Small intestine (tissue), 7 donors: ENCODE data around the gene RABGAP1. TPM values are rescaled to one million over a fixed set of nuclear protein-coding genes. Genes with fewer than 3 reads are reported as not detected.

Experiments used
- DNase-seq, 2 donors: peaks; one replicate each; pipeline versions ENCODE4 v3.0.0 to v3.0.0-alpha.2; 2013
- FAIRE-seq: peaks from 2 replicates; lab custom pipeline; 2012; peaks lifted over from hg19 to GRCh38; lab: Jason Lieb, UNC
- H3K27ac ChIP-seq, 3 donors: one replicate each; pipeline ENCODE4 v1.5.1; 2013; ENCODE audit warnings: low read length in 2 of 3, mild to moderate bottlenecking in 2 of 3, control low read depth in 1 of 3, inconsistent platforms in 1 of 3, low read depth in 1 of 3, moderate library complexity in 1 of 3
- H3K27me3 ChIP-seq, 3 donors: one replicate each; pipeline ENCODE4 v1.6.1; 2013; ENCODE audit warnings: low read length in 3 of 3, inconsistent platforms in 1 of 3; ENCODE audit not compliant: control insufficient read depth in 3 of 3, insufficient read depth in 3 of 3
- H3K36me3 ChIP-seq, 3 donors: one replicate each; pipeline ENCODE4 v1.6.1; 2013; ENCODE audit warnings: low read length in 3 of 3, inconsistent platforms in 1 of 3, low read depth in 1 of 3, mild to moderate bottlenecking in 1 of 3, moderate library complexity in 1 of 3; ENCODE audit not compliant: control insufficient read depth in 3 of 3, insufficient read depth in 2 of 3
- H3K4me1 ChIP-seq, 3 donors: one replicate each; pipeline ENCODE4 v1.6.1; 2013; ENCODE audit warnings: low read length in 2 of 3, inconsistent platforms in 1 of 3, low read depth in 1 of 3, mild to moderate bottlenecking in 1 of 3, moderate library complexity in 1 of 3; ENCODE audit not compliant: control insufficient read depth in 3 of 3, insufficient read depth in 2 of 3
- H3K4me3 ChIP-seq, 3 donors: one replicate each; pipeline ENCODE4 v1.5.1; 2013; ENCODE audit warnings: low read length in 3 of 3, control low read depth in 1 of 3, inconsistent platforms in 1 of 3, low read depth in 1 of 3, mild to moderate bottlenecking in 1 of 3, moderate library complexity in 1 of 3
- H3K9me3 ChIP-seq, 2 donors: one replicate each; pipeline ENCODE4 v1.6.1; 2013; ENCODE audit warnings: low read depth in 1 of 2, low read length in 1 of 2; ENCODE audit not compliant: control insufficient read depth in 2 of 2, insufficient read depth in 1 of 2
- WGBS, 3 donors: extraction: QIAGEN DNeasy Blood & Tissue Kit; methylation state at CpG; one replicate each; pipeline ENCODE4 v1.1.7; 2013; 5-methylcytosine and 5-hydroxymethylcytosine counted together
- polyA plus RNA-seq, 4 donors: library from polyadenylated mRNA; stranded (reverse) in 3 of 4; unstranded in 1 of 4; fragments of 200-250 nt in 3 of 4; fragments of 120-200 nt in 1 of 4; gene quantifications; one replicate each; pipeline versions ENCODE4 v1.2.1 to v1.2.3, GENCODE V29; 2013
- donor health status: healthy with polysubstance abuse.
- donor health status: control.
- donor health status: control.
- donor health status: Bipolar disorder and iron deficiency.
- donor health status: healthy.

Gene RABGAP1
- polyA plus RNA-seq, 4 donors: 5.9 to 35.1 (median 8.5) TPM

- H3K9me3 ChIP-seq: no peaks in the 10 kb centered on the region
- no peaks in the 10 kb centered on the region for H3K4me1 ChIP-seq
- no peak for DNase-seq
- H3K36me3 ChIP-seq: peaks cover 0 to 10% (median 8%) of the 10 kb centered on the region in 3 donors
- H3K27me3 ChIP-seq: no peaks in the 10 kb centered on the region
- no peak for FAIRE-seq
- no peak overlapping the region for H3K4me3 ChIP-seq
- no peak overlapping the region for H3K27ac ChIP-seq
Measured at GRCh38 chr9:123028136-123028535, 87.3 kb downstream of the RABGAP1 start.

- 93 to 98% (median 97%) methylated on average over 3 of the region's 3 CpGs for WGBS, 3 donors
- no peak overlapping the region for H3K27ac ChIP-seq
- no peak for FAIRE-seq
Measured at GRCh38 chr9:123028973-123029372, 88.2 kb downstream of the RABGAP1 start.

GRCh38 chr9:123031963-123032362, 91.1 kb downstream of the RABGAP1 start:
- H3K36me3 ChIP-seq: peaks cover 0 to 20% (median 13%) of the 10 kb centered on the region in 3 donors
- no peak for FAIRE-seq
- no peaks in the 10 kb centered on the region for H3K27me3 ChIP-seq
- 81 to 92% (median 84%) methylated on average over 1 of the region's 1 CpG for WGBS, 3 donors
- no peak overlapping the region for H3K4me3 ChIP-seq
- no peak overlapping the region for H3K27ac ChIP-seq
- DNase-seq: no peak
- no peaks in the 10 kb centered on the region for H3K4me1 ChIP-seq
- no peaks in the 10 kb centered on the region for H3K9me3 ChIP-seq

More at GRCh38 chr9:123028973-123029372, 88.2 kb downstream of the RABGAP1 start:
- H3K27me3 ChIP-seq: no peaks in the 10 kb centered on the region
- peaks cover 0 to 12% (median 9%) of the 10 kb centered on the region in 3 donors for H3K36me3 ChIP-seq
- no peak for DNase-seq
- H3K9me3 ChIP-seq: no peaks in the 10 kb centered on the region
- H3K4me3 ChIP-seq: no peak overlapping the region
- no peaks in the 10 kb centered on the region for H3K4me1 ChIP-seq

GRCh38 chr9:123033352-123033751, 92.5 kb downstream of the RABGAP1 start, which contains the start of gene GPR21:
GPR21 (plus strand) TSS chr9:123033667; CDS start chr9:123034567, 900 bp downstream.
- Histone ChIP-seq H3K27me3 (no peaks in the 10 kb centered on the region), H3K27ac (no peak within 1 kb of the TSS), H3K9me3 (no peaks in the 10 kb centered on the region), H3K4me3 (peak within 1 kb of the TSS in 1 of 3 donors; percentile 4), H3K36me3 (peaks cover 0 to 20% (median 9%) of the 10 kb centered on the region in 3 donors), H3K4me1 (no peaks in the 10 kb centered on the region)
- no peak for DNase-seq
- WGBS, 3 donors: 64 to 88% (median 87%) methylated on average over 7 of the region's 7 CpGs
- no peak for FAIRE-seq

GRCh38 chr9:123033864-123034601, 93.2 kb downstream of the RABGAP1 start:
- WGBS, 3 donors: 69 to 85% (median 84%) methylated on average over 8 of the region's 8 CpGs
- FAIRE-seq (no peak), DNase-seq (no peak)
- Histone ChIP-seq H3K9me3 (no peaks in the 10 kb centered on the region), H3K27ac (no peak overlapping the region), H3K27me3 (no peaks in the 10 kb centered on the region), H3K4me3 (peak overlapping the region in 1 of 3 donors; percentile 4), H3K36me3 (peaks cover 0 to 20% (median 8%) of the 10 kb centered on the region in 3 donors), H3K4me1 (no peaks in the 10 kb centered on the region)

- DNase-seq (no peak), FAIRE-seq (no peak)
- Histone ChIP-seq H3K4me1 (no peaks in the 10 kb centered on the region), H3K27me3 (no peaks in the 10 kb centered on the region), H3K27ac (no peak overlapping the region), H3K9me3 (no peaks in the 10 kb centered on the region), H3K4me3 (no peak overlapping the region), H3K36me3 (peaks cover 0 to 14% (median 5%) of the 10 kb centered on the region in 3 donors)
- 83 to 95% (median 94%) methylated on average over 13 of the region's 13 CpGs for WGBS, 3 donors
Measured at GRCh38 chr9:123034881-123035510, 94.2 kb downstream of the RABGAP1 start.

GRCh38 chr9:123035791-123036190, 95.0 kb downstream of the RABGAP1 start:
- Histone ChIP-seq H3K36me3 (peaks cover 0 to 14% (median 5%) of the 10 kb centered on the region in 3 donors), H3K4me1 (no peaks in the 10 kb centered on the region), H3K27me3 (no peaks in the 10 kb centered on the region), H3K27ac (no peak overlapping the region), H3K4me3 (no peak overlapping the region), H3K9me3 (no peaks in the 10 kb centered on the region)
- FAIRE-seq: no peak
- WGBS, 3 donors: 73 to 87% (median 78%) methylated on average over 2 of the region's 2 CpGs
- no peak for DNase-seq

GRCh38 chr9:123036893-123037545, 96.2 kb downstream of the RABGAP1 start:
- Histone ChIP-seq H3K27me3 (no peaks in the 10 kb centered on the region), H3K27ac (peak overlapping the region in 1 of 3 donors; percentile 54), H3K36me3 (peaks cover 0 to 14% (median 5%) of the 10 kb centered on the region in 3 donors), H3K4me1 (no peaks in the 10 kb centered on the region), H3K4me3 (no peak overlapping the region), H3K9me3 (no peaks in the 10 kb centered on the region)
- WGBS, 3 donors: 60 to 96% (median 84%) methylated on average over 3 of the region's 3 CpGs
- DNase-seq (no peak), FAIRE-seq (no peak)
